Common myeloid progenitor, CD34-positive (primary cell): ENCODE measurements around the gene ERC2.

Experiments used
- CTCF ChIA-PET: fragments of 350-600 bp; sonication (Branson Sonifier 250); formaldehyde crosslinking; loops from one replicate; lab custom pipeline; 2021; ENCODE audit warnings: antibody characterized with exemption; lab: Charles Lee
- POLR2A ChIA-PET: fragments of 350-600 bp; sonication (Branson Sonifier 250); formaldehyde crosslinking; loops from one replicate; lab custom pipeline; 2021; ENCODE audit warnings: antibody characterized with exemption; lab: Charles Lee
- DNase-seq, 3 donors: peaks; one replicate each; pipeline versions ENCODE4 v3.0.0 to v3.0.0-alpha.2; 2013
- H3K27ac ChIP-seq, 2 experiments: 1 replicate in 1 of 2; 2 replicates in 1 of 2; pipeline ENCODE4 v1.7.0; 2013; ENCODE audit warnings: inconsistent platforms in 2 of 2, low read length in 2 of 2, mild to moderate bottlenecking in 2 of 2, low read depth in 1 of 2, moderate library complexity in 1 of 2; ENCODE audit not compliant: severe bottlenecking in 2 of 2, insufficient read depth in 1 of 2, poor library complexity in 1 of 2
- H3K27me3 ChIP-seq, 5 experiments: replicated peaks in 2 of 5; 1 replicate in 3 of 5; 2 replicates in 2 of 5; pipeline versions ENCODE4 v1.6.1 to v1.7.0; 2013; ENCODE audit warnings: low read length in 4 of 5, mild to moderate bottlenecking in 2 of 5, moderate library complexity in 2 of 5, inconsistent platforms in 1 of 5; ENCODE audit not compliant: insufficient read depth in 5 of 5, control insufficient read depth in 4 of 5
- H3K36me3 ChIP-seq, 4 experiments: 1 replicate in 2 of 4; 2 replicates in 2 of 4; pipeline versions ENCODE4 v1.6.1 to v1.7.0; 2013; ENCODE audit warnings: low read length in 3 of 4, control low read depth in 1 of 4, mild to moderate bottlenecking in 1 of 4; ENCODE audit not compliant: control insufficient read depth in 4 of 4, insufficient read depth in 4 of 4
- H3K4me1 ChIP-seq, 4 experiments: 1 replicate in 3 of 4; 2 replicates in 1 of 4; pipeline versions ENCODE4 v1.6.1 to v1.7.1; 2013; ENCODE audit warnings: low read length in 3 of 4, mild to moderate bottlenecking in 3 of 4, control low read depth in 1 of 4, inconsistent platforms in 1 of 4, moderate library complexity in 1 of 4; ENCODE audit not compliant: control insufficient read depth in 4 of 4, insufficient read depth in 4 of 4; ENCODE audit errors: control extremely low read depth in 1 of 4
- H3K4me3 ChIP-seq, 7 experiments: 1 replicate in 4 of 7; 2 replicates in 3 of 7; pipeline versions ENCODE4 v1.5.1 to v1.7.0; 2013; ENCODE audit warnings: mild to moderate bottlenecking in 7 of 7, low read length in 6 of 7, moderate library complexity in 6 of 7, inconsistent platforms in 2 of 7, low read depth in 2 of 7, control low read depth in 1 of 7; ENCODE audit not compliant: insufficient read depth in 4 of 7, control insufficient read depth in 1 of 7; ENCODE audit errors: extremely low read depth in 1 of 7
- H3K9me3 ChIP-seq, 5 experiments: 1 replicate in 4 of 5; 2 replicates in 1 of 5; pipeline versions ENCODE4 v1.6.1 to v1.7.1; 2013; ENCODE audit warnings: low read length in 4 of 5, mild to moderate bottlenecking in 2 of 5, inconsistent platforms in 1 of 5, low read depth in 1 of 5, moderate library complexity in 1 of 5; ENCODE audit not compliant: control insufficient read depth in 4 of 5, insufficient read depth in 2 of 5; ENCODE audit errors: control extremely low read depth in 1 of 5
- WGBS: methylation state at CpG from one replicate; pipeline ENCODE4 v1.1.5; 2013; ENCODE audit not compliant: insufficient coverage; 5-methylcytosine and 5-hydroxymethylcytosine counted together

Gene ERC2

DNA sequence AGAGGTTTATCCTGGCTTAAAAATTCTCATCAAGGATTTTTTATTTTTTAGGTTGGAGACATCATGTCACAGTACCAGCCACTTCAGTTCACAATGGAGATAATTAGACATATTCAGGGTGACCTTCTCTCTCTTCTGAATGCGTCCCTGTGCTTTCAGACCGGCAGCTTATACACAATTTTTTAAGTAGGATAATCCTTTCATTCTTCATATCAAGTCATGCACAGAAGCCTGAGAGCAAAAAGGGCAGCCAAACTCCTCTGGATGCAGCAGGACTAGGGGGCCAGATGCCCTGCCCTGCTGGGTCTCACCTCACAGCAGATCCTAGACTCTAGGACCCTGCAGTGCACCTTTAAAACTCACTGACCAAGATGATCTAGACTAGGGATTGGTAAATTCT is 210.4 kb downstream of the ERC2 start:
- H3K4me3 ChIP-seq = no peak overlapping the region
- peaks cover 0 to 4% (median 0%) of the 10 kb centered on the region in 5 experiments for H3K27me3 ChIP-seq
- H3K4me1 ChIP-seq = no peaks in the 10 kb centered on the region
- 100% methylated on average over 1 of the region's 2 CpGs for WGBS
- H3K9me3 ChIP-seq = no peaks in the 10 kb centered on the region
- ChIA-PET CTCF (interaction anchor here (1.0 kb wide), 1 partner anchor 19 kb away, joined by 4 read pairs; no protein-coding TSS in a partner anchor), POLR2A (no interaction called here)
- H3K27ac ChIP-seq = no peak overlapping the region
- no peaks in the 10 kb centered on the region for H3K36me3 ChIP-seq
- no peak for DNase-seq

DNA sequence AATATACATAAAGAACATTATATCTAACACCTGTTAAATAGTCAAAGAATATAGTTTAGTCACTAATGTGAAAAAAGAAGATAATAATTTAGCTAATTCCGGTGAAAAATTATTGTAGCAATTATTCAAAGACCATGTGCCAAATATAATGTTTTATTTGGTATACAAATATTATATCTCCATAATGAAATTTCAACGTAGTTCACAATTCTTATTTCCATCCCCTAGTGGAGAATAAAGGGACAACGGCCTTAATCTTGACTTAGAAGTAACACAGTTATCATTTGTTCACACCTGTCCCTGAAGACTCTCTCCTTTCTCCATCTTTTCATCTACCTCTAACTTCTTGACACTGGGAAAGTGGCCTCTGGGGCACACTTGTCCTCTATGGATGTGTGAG is 213.4 kb downstream of the ERC2 start:
- Histone ChIP-seq H3K36me3 (no peaks in the 10 kb centered on the region), H3K27me3 (peaks cover 0 to 4% (median 0%) of the 10 kb centered on the region in 5 experiments), H3K9me3 (no peaks in the 10 kb centered on the region), H3K27ac (no peak overlapping the region), H3K4me3 (no peak overlapping the region), H3K4me1 (no peaks in the 10 kb centered on the region)
- ChIA-PET POLR2A (no interaction called here), CTCF (interaction anchor here (0.8 to 2.7 kb wide), 3 partner anchors 10 to 1402 kb away, joined by 3 to 10 read pairs (median 3); no protein-coding TSS in a partner anchor)
- 100% methylated on average over 2 of the region's 3 CpGs for WGBS
- peak in 2 of 3 donors; percentile 2 to 11 for DNase-seq

DNA sequence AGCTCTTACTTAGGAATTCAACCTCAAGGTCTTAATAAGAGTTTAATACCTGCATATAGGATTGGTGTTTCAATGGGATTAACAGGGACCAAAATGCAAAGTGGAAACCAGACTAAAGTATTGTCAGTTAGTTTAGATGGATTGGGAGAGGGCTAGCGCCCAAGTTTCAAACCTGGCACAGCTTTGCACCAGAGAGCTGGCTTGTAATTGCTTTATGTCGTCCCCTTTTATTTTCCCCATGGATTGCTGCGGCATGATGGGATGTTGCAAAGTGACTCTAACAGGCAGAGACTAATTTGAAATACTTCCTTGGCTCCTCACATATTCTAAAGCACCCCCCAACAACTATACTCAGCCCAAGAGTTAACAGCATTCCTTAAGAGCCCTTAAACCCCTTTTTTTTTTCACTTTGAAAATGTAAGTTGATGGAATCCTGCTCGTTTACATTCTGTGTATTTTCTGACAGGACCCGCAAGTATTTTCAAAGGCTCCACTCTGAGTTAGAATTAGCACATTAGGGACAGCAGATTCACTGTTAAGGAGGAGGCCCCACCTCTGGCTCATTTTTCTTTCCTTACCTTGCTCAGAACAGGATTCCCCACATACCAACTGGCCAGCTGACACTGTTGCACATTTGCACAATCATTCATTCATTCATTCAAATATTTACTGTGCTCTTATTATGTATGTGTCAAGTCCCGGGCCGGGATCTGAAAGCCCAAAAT is 214.2 kb downstream of the ERC2 start:
- Histone ChIP-seq H3K36me3 (no peaks in the 10 kb centered on the region), H3K27ac (no peak overlapping the region), H3K27me3 (peaks cover 0 to 4% (median 0%) of the 10 kb centered on the region in 5 experiments), H3K9me3 (no peaks in the 10 kb centered on the region), H3K4me1 (no peaks in the 10 kb centered on the region), H3K4me3 (no peak overlapping the region)
- ChIA-PET POLR2A (no interaction called here), CTCF (interaction anchor here (0.8 to 2.7 kb wide), 4 partner anchors 10 to 1401 kb away, joined by 3 to 10 read pairs (median 4); no protein-coding TSS in a partner anchor)
- 100% methylated on average over 1 of the region's 7 CpGs for WGBS
- DNase-seq = no peak

DNA sequence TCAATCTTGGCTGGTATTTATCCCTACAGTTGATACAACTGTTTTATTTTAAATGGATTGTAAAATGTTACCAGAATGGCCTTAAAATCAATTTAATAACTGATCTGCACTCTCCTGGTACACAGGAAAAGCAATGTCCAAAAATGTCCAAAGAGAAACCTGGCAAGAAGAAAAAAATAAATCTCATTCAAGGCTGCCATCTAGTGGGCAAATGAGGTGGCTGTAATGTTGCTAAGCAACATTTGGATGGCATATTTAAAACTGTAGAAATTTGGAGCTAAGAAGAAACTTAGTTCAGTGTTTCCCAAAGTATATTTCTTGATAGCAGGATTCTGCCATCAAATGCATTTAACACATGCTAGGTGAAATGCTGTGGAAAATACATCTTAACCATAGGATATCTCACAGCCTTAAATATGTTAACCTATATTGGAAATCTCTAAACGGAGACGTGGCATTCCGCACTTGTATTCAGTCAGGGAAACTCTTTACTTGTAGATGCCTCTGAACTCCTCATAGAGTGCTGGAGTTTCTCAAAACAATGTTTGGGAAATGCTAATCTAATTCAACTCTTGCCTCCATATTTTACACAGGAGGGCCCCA is 216.8 kb downstream of the ERC2 start:
- ChIA-PET CTCF (interaction anchor here (0.8 to 1.9 kb wide), 6 partner anchors 9 to 1513 kb away, joined by 3 to 6 read pairs (median 4); no protein-coding TSS in a partner anchor), POLR2A (no interaction called here)
- Histone ChIP-seq H3K4me1 (no peaks in the 10 kb centered on the region), H3K27ac (no peak overlapping the region), H3K27me3 (peaks cover 0 to 5% (median 0%) of the 10 kb centered on the region in 5 experiments), H3K4me3 (no peak overlapping the region), H3K36me3 (no peaks in the 10 kb centered on the region), H3K9me3 (no peaks in the 10 kb centered on the region)
- peak; percentile 16 to 58 (median 40) for DNase-seq
- WGBS = 93% methylated on average over 3 of the region's 3 CpGs

DNA sequence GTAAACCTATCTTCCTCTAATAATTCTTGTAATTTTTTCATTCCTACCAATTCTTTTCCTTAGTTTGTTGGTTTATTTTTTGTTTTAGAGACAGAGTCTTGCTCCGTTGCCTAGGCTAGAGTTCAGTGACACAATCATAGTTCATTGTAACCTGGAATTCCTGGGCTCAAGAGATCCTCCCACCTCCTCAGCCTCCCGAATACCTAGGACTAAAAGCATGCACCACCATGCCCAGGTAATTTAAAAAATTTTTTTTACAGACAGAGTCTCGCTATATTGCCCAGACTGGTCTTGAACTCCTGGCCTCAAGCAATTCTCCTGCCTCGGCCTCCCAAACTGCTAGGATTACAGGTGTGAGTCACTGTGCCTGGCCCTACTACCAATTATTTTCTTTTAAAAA is 220.2 kb downstream of the ERC2 start:
- H3K4me1 ChIP-seq = no peaks in the 10 kb centered on the region
- DNase-seq = no peak
- ChIA-PET POLR2A (no interaction called here), CTCF (interaction anchor here (1.0 kb wide), 1 partner anchor 12 kb away, joined by 3 read pairs; no protein-coding TSS in a partner anchor)
- H3K27ac ChIP-seq = no peak overlapping the region
- H3K9me3 ChIP-seq = no peaks in the 10 kb centered on the region
- 97% methylated on average over 3 of the region's 4 CpGs for WGBS
- no peak overlapping the region for H3K4me3 ChIP-seq
- H3K36me3 ChIP-seq = no peaks in the 10 kb centered on the region
- peaks cover 0 to 5% (median 0%) of the 10 kb centered on the region in 5 experiments for H3K27me3 ChIP-seq

DNA sequence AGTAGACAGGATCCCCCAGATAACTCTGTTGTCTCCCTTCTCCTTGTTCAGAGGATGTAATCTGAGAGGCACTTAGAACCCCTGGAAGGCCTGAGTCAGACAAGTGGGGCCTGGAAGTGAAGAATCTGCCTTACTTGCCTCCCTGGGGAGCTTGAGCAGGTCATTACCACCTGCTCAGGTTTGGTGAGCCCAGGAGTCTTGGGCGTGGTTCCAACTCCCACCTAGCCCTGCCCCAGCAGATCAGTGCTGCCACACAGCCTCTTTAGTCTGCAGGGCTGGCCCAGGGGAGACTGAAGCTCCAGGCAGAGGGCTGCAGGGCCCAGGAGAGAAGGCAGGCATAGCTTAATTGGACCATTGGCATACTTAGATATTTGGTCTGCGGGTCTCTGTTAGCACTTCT is 230.0 kb downstream of the ERC2 start:
- Histone ChIP-seq H3K27me3 (peaks cover 0 to 1% (median 0%) of the 10 kb centered on the region in 5 experiments), H3K4me3 (no peak overlapping the region), H3K4me1 (no peaks in the 10 kb centered on the region), H3K9me3 (no peaks in the 10 kb centered on the region), H3K36me3 (no peaks in the 10 kb centered on the region), H3K27ac (no peak overlapping the region)
- no peak for DNase-seq
- ChIA-PET POLR2A (no interaction called here), CTCF (interaction anchor here (1.9 kb wide), 1 partner anchor 15 kb away, joined by 4 read pairs; no protein-coding TSS in a partner anchor)
- WGBS = 88% methylated on average over 2 of the region's 2 CpGs

DNA sequence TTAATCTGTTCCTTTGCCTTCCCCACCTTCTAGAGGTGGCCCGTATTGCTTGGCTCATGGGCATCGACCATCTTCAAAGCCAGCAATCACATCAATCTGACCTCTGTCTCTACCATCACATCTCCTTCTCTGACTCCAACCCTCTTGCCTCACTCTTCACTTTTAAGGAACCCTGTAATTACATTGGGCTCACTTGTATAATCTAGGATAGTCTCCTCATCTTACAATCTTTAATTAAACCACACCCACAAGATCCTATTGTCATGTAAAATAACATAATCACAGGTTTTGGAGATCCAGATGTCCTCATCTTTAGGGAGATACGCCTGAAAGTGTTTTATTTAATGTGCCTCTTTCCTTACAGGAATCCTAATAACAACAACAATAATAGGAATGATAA is 234.5 kb downstream of the ERC2 start:
- no peak for DNase-seq
- Histone ChIP-seq H3K27me3 (no peaks in the 10 kb centered on the region), H3K4me3 (no peak overlapping the region), H3K4me1 (no peaks in the 10 kb centered on the region), H3K36me3 (no peaks in the 10 kb centered on the region), H3K27ac (no peak overlapping the region), H3K9me3 (no peaks in the 10 kb centered on the region)
- WGBS = 80% methylated on average over 1 of the region's 3 CpGs
- ChIA-PET POLR2A (no interaction called here), CTCF (no interaction called here)
